ENCODE data around the gene UBL3.

Gene UBL3

GRCh38 chr13:29754473-29754806 is 96.0 kb downstream of the UBL3 start:
- DNase-seq (ENCODE audit: low read depth) = peak; percentile 18

GRCh38 chr13:29753618-29754472 is 96.6 kb downstream of the UBL3 start:
- peak; percentile 11 for DNase-seq (ENCODE audit: low read depth)

- no peak for DNase-seq (ENCODE audit: low read depth)
These were observed 98.2 kb downstream of the UBL3 start for GRCh38 chr13:29752175-29752574.

- DNase-seq (ENCODE audit: low read depth) = no peak
These were observed 100.3 kb downstream of the UBL3 start for GRCh38 chr13:29750183-29750530.

- DNase-seq (ENCODE audit: low read depth) = no peak
These were observed 100.8 kb downstream of the UBL3 start for GRCh38 chr13:29749401-29750182.

- no peak for DNase-seq (ENCODE audit: low read depth)
These were observed 102.3 kb downstream of the UBL3 start for GRCh38 chr13:29748097-29748496.

- no peak for DNase-seq (ENCODE audit: low read depth)
These were observed 104.2 kb downstream of the UBL3 start for GRCh38 chr13:29746148-29746677.

- DNase-seq (ENCODE audit: low read depth) = no peak
These were observed 104.7 kb downstream of the UBL3 start for GRCh38 chr13:29745704-29746103.

GRCh38 chr13:29743201-29743786 is 107.1 kb downstream of the UBL3 start:
- peak; percentile 82 for DNase-seq (ENCODE audit: low read depth)

- no peak for DNase-seq (ENCODE audit: low read depth)
These were observed 109.5 kb downstream of the UBL3 start for GRCh38 chr13:29740961-29741360.

GRCh38 chr13:29737061-29737460 is 113.4 kb downstream of the UBL3 start:
- DNase-seq (ENCODE audit: low read depth) = no peak

- DNase-seq (ENCODE audit: low read depth) = no peak
These were observed 117.2 kb downstream of the UBL3 start for GRCh38 chr13:29733147-29733611.

- DNase-seq (ENCODE audit: low read depth) = no peak
These were observed 120.2 kb downstream of the UBL3 start for GRCh38 chr13:29730253-29730652.

GRCh38 chr13:29722415-29722814 is 128.0 kb downstream of the UBL3 start:
- DNase-seq (ENCODE audit: low read depth) = no peak

GRCh38 chr13:29721766-29722165 is 128.7 kb downstream of the UBL3 start:
- no peak for DNase-seq (ENCODE audit: low read depth)

GRCh38 chr13:29718694-29719093 is 131.7 kb downstream of the UBL3 start:
- no peak for DNase-seq (ENCODE audit: low read depth)

- no peak for DNase-seq (ENCODE audit: low read depth)
These were observed 133.9 kb downstream of the UBL3 start for GRCh38 chr13:29716493-29716892.

All from GM04503 (cell line).